Liver (tissue), 9 donors: ENCODE measurements around the gene SMIM35. TPM values are rescaled to one million over a fixed set of nuclear protein-coding genes. Genes with fewer than 3 reads are reported as not detected.

Source experiments
- DNase-seq: peaks from one replicate; pipeline ENCODE4 v3.0.0-alpha.2; 2017; ENCODE audit warnings: low spot score
- H3K27ac ChIP-seq, 2 donors: one replicate each; pipeline ENCODE4 v1.7.0; 2013; ENCODE audit warnings: inconsistent platforms in 2 of 2, low read length in 2 of 2, control low read depth in 1 of 2, low read depth in 1 of 2, mild to moderate bottlenecking in 1 of 2
- H3K27me3 ChIP-seq, 4 donors: one replicate each; pipeline versions ENCODE4 v1.6.1 to v1.7.0; 2013; ENCODE audit warnings: low read length in 3 of 4, inconsistent platforms in 1 of 4, mild to moderate bottlenecking in 1 of 4, moderate library complexity in 1 of 4; ENCODE audit not compliant: control insufficient read depth in 4 of 4, insufficient read depth in 4 of 4
- H3K36me3 ChIP-seq, 4 donors: one replicate each; pipeline versions ENCODE4 v1.6.1 to v1.7.0; 2013; ENCODE audit warnings: low read length in 3 of 4, mild to moderate bottlenecking in 3 of 4, low read depth in 1 of 4, moderate library complexity in 1 of 4; ENCODE audit not compliant: control insufficient read depth in 4 of 4, insufficient read depth in 3 of 4
- H3K4me1 ChIP-seq, 4 donors: one replicate each; pipeline versions ENCODE4 v1.6.1 to v1.7.0; 2013; ENCODE audit warnings: low read length in 3 of 4, mild to moderate bottlenecking in 3 of 4, moderate library complexity in 1 of 4; ENCODE audit not compliant: control insufficient read depth in 4 of 4, insufficient read depth in 4 of 4
- H3K4me3 ChIP-seq, 3 donors: one replicate each; pipeline versions ENCODE4 v1.6.1 to v1.7.0; 2013; ENCODE audit warnings: low read length in 3 of 3, control low read depth in 1 of 3, low read depth in 1 of 3, mild to moderate bottlenecking in 1 of 3
- H3K9ac ChIP-seq, 2 donors: one replicate each; pipeline ENCODE4 v1.7.0; 2013; ENCODE audit warnings: low read length in 2 of 2, mild to moderate bottlenecking in 2 of 2, moderate library complexity in 2 of 2, control low read depth in 1 of 2, low read depth in 1 of 2
- H3K9me3 ChIP-seq, 4 donors: one replicate each; pipeline versions ENCODE4 v1.6.1 to v1.7.0; 2013; ENCODE audit warnings: low read length in 3 of 4; ENCODE audit not compliant: control insufficient read depth in 4 of 4
- ATF3 ChIP-seq: IDR thresholded peaks from 2 replicates; pipeline ENCODE4 v1.6.1; 2016; ENCODE audit warnings: antibody characterized with exemption
- CTCF ChIP-seq: fragments of 150-350 bp; IDR thresholded peaks from 2 replicates; pipeline ENCODE4 v1.5.1; 2017; ENCODE audit warnings: improper control_type of control experiment, low read depth, low read length; ENCODE audit not compliant: missing input control
- EGR1 ChIP-seq, 2 donors: IDR thresholded peaks; 2 replicates each; pipeline ENCODE4 v1.6.1; 2016 to 2018; ENCODE audit warnings: antibody characterized with exemption in 2 of 2, low read depth in 2 of 2
- FOXA1 ChIP-seq: IDR thresholded peaks from 2 replicates; pipeline ENCODE4 v1.6.1; 2016; ENCODE audit warnings: antibody characterized with exemption
- FOXA2 ChIP-seq: IDR thresholded peaks from 2 replicates; pipeline ENCODE4 v1.6.1; 2016; ENCODE audit warnings: antibody characterized with exemption
- GABPA ChIP-seq, 2 donors: IDR thresholded peaks in 1 of 2; conservative IDR thresholded peaks in 1 of 2; 2 replicates each; pipeline ENCODE4 v1.6.1; 2016; ENCODE audit warnings: antibody characterized with exemption in 2 of 2, mild to moderate bottlenecking in 1 of 2, moderate library complexity in 1 of 2
- HNF4A ChIP-seq, 2 donors: conservative IDR thresholded peaks; 2 replicates each; pipeline ENCODE4 v1.6.1; 2016; ENCODE audit warnings: antibody characterized with exemption in 2 of 2, mild to moderate bottlenecking in 2 of 2
- HNF4G ChIP-seq: IDR thresholded peaks from 2 replicates; pipeline ENCODE4 v1.6.1; 2016; ENCODE audit warnings: antibody characterized with exemption
- JUND ChIP-seq, 2 donors: IDR thresholded peaks; 2 replicates each; pipeline ENCODE4 v1.6.1; 2016; ENCODE audit warnings: antibody characterized with exemption in 2 of 2
- MAX ChIP-seq: IDR thresholded peaks from 2 replicates; pipeline ENCODE4 v1.6.1; 2016; ENCODE audit warnings: antibody characterized with exemption
- NR2F2 ChIP-seq: IDR thresholded peaks from 2 replicates; pipeline ENCODE4 v1.6.1; 2016; ENCODE audit warnings: antibody characterized with exemption
- RAD21 ChIP-seq, 2 donors: IDR thresholded peaks; 2 replicates each; pipeline ENCODE4 v1.6.1; 2016; ENCODE audit warnings: antibody characterized with exemption in 2 of 2, mild to moderate bottlenecking in 2 of 2
- REST ChIP-seq: IDR thresholded peaks from 2 replicates; pipeline ENCODE4 v1.6.1; 2016; ENCODE audit warnings: antibody characterized with exemption, mild to moderate bottlenecking
- RXRA ChIP-seq, 2 donors: IDR thresholded peaks; 2 replicates each; pipeline ENCODE4 v1.6.1; 2017 to 2018; ENCODE audit warnings: antibody characterized with exemption in 2 of 2, mild to moderate bottlenecking in 1 of 2
- SP1 ChIP-seq: IDR thresholded peaks from 2 replicates; pipeline ENCODE4 v1.6.1; 2018; ENCODE audit warnings: antibody characterized with exemption, mild to moderate bottlenecking
- TAF1 ChIP-seq: conservative IDR thresholded peaks from 2 replicates; pipeline ENCODE4 v1.6.1; 2016; ENCODE audit warnings: antibody characterized with exemption, mild to moderate bottlenecking
- YY1 ChIP-seq: IDR thresholded peaks from 2 replicates; pipeline ENCODE4 v1.6.1; 2016; ENCODE audit warnings: antibody characterized with exemption, mild to moderate bottlenecking
- ZBTB33 ChIP-seq: IDR thresholded peaks from 2 replicates; pipeline ENCODE4 v1.6.1; 2016; ENCODE audit warnings: antibody characterized with exemption
- WGBS: extraction: QIAGEN DNeasy Blood & Tissue Kit; methylation state at CpG from one replicate; pipeline ENCODE4 v1.1.7; 2013; 5-methylcytosine and 5-hydroxymethylcytosine counted together
- polyA plus RNA-seq, 2 donors: library from polyadenylated mRNA; stranded (reverse) in 1 of 2; unstranded in 1 of 2; fragments of 200-250 nt in 1 of 2; fragments of >200 nt in 1 of 2; fragmentation: Nextera tagmentation in 1 of 2; extraction: Ambion mirVana in 1 of 2; gene quantifications; one replicate each; pipeline versions ENCODE4 v1.2.1 to v1.2.3, GENCODE V29; 2013 to 2015
- total RNA-seq, 2 donors: library from RNA; depleted of rRNA; stranded (reverse); fragments of >200 nt; gene quantifications; one replicate each; pipeline ENCODE4 v1.2.3, GENCODE V29; 2014
- donor health status: healthy.
- donor health status: healthy.
- donor health status: healthy.
- donor health status: healthy.
- donor health status: healthy.

Gene SMIM35
- total and polyA plus RNA-seq, 4 donors: 0.07 TPM; not detected in 3

GRCh38 chr11:118128310-118128709 lies 41.5 kb upstream of the SMIM35 start:
- DNase-seq: no peak
- Histone ChIP-seq H3K27ac (no peak overlapping the region), H3K36me3 (no peaks in the 10 kb centered on the region), H3K4me1 (no peaks in the 10 kb centered on the region), H3K9ac (no peak overlapping the region), H3K9me3 (no peaks in the 10 kb centered on the region), H3K27me3 (peaks cover 0 to 2% (median 0%) of the 10 kb centered on the region in 4 donors), H3K4me3 (no peak overlapping the region)
- WGBS: 69% methylated on average over 4 of the region's 4 CpGs
- TF ChIP-seq HNF4A (conservative IDR thresholded peaks at IDR 0.05): no peak
- no peak for TF ChIP-seq FOXA1
- TF ChIP-seq JUND (IDR thresholded peaks at IDR 0.05): no peak
- TF ChIP-seq TAF1: no peak
- TF ChIP-seq HNF4G: no peak

- no peak for DNase-seq
- Histone ChIP-seq H3K36me3 (no peaks in the 10 kb centered on the region), H3K4me3 (no peak overlapping the region), H3K4me1 (no peaks in the 10 kb centered on the region), H3K9ac (no peak overlapping the region), H3K9me3 (no peaks in the 10 kb centered on the region), H3K27ac (no peak overlapping the region), H3K27me3 (peaks cover 0 to 2% (median 0%) of the 10 kb centered on the region in 4 donors)
- WGBS: 87% methylated on average over 7 of the region's 7 CpGs
- TF ChIP-seq ATF3: no peak
- TF ChIP-seq TAF1: no peak
- no peak for TF ChIP-seq YY1
- no peak for TF ChIP-seq GABPA (IDR thresholded peaks at IDR 0.05 in 1 of 2, conservative IDR thresholded peaks at IDR 0.05 in 1 of 2)
- no peak for TF ChIP-seq FOXA2
- TF ChIP-seq RAD21 (IDR thresholded peaks at IDR 0.05): no peak
- no peak for TF ChIP-seq SP1
- no peak for TF ChIP-seq NR2F2
- TF ChIP-seq RXRA (IDR thresholded peaks at IDR 0.05): no peak
- TF ChIP-seq EGR1 (IDR thresholded peaks at IDR 0.05; ENCODE audit: low read depth in 2 of 2): no peak
- no peak for TF ChIP-seq HNF4G
- no peak for TF ChIP-seq MAX
- no peak for TF ChIP-seq REST
- no peak for TF ChIP-seq FOXA1
- TF ChIP-seq ZBTB33: no peak
- TF ChIP-seq HNF4A (conservative IDR thresholded peaks at IDR 0.05): no peak
- TF ChIP-seq CTCF: no peak
- no peak for TF ChIP-seq JUND (IDR thresholded peaks at IDR 0.05)
Measured at GRCh38 chr11:118126082-118126838, 39.5 kb upstream of the SMIM35 start.
